ENCODE measurements around the gene APOBEC3F.
"Not testable (repeated sequence)": the region's sequence is repeated elsewhere in the genome, so short reads cannot be mapped to it uniquely, and the experiment has no call there.

DNA sequence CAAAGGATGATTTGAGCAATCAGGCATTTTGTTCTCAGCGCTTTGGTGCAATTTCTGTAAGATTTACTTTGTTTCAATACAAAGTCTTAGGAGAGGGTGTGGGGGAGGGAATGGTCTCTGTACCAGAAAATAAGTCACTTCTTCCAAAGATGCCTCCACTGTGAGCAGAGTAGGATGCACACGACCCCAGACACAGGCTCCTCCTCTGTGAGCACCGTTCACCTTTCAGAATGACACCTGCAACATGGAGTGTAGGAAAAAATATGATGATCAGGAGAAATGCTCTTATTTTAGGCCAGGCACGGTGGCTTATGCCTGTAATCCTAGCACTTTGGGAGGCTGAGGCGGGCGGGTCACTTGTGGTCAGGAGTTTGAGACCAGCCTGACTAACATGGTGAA is 25.9 kb upstream of the APOBEC3F start:
- TF ChIP-seq, protein P1, sequence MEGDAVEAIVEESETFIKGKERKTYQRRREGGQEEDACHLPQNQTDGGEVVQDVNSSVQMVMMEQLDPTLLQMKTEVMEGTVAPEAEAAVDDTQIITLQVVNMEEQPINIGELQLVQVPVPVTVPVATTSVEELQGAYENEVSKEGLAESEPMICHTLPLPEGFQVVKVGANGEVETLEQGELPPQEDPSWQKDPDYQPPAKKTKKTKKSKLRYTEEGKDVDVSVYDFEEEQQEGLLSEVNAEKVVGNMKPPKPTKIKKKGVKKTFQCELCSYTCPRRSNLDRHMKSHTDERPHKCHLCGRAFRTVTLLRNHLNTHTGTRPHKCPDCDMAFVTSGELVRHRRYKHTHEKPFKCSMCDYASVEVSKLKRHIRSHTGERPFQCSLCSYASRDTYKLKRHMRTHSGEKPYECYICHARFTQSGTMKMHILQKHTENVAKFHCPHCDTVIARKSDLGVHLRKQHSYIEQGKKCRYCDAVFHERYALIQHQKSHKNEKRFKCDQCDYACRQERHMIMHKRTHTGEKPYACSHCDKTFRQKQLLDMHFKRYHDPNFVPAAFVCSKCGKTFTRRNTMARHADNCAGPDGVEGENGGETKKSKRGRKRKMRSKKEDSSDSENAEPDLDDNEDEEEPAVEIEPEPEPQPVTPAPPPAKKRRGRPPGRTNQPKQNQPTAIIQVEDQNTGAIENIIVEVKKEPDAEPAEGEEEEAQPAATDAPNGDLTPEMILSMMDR (CRISPR knock-in tag; IDR thresholded peaks at IDR 0.05) = not testable (repeated sequence)
- TF ChIP-seq FOXP1 (IDR thresholded peaks at IDR 0.05); FOXP1 (CRISPR knock-in tag; IDR thresholded peaks at IDR 0.05); ATAD3A (CRISPR knock-in tag; IDR thresholded peaks at IDR 0.05); EZH2 (conservative IDR thresholded peaks at IDR 0.05; ENCODE audit: low read depth, low read length); KAT7 (CRISPR knock-in tag; IDR thresholded peaks at IDR 0.05; ENCODE audit: borderline replicate concordance); RFX3 (CRISPR knock-in tag; IDR thresholded peaks at IDR 0.05); ZZZ3 (CRISPR knock-in tag; IDR thresholded peaks at IDR 0.05; ENCODE audit: borderline replicate concordance); NCOA2 (CRISPR knock-in tag; IDR thresholded peaks at IDR 0.05): not testable (repeated sequence)
- TF ChIP-seq, protein P2, sequence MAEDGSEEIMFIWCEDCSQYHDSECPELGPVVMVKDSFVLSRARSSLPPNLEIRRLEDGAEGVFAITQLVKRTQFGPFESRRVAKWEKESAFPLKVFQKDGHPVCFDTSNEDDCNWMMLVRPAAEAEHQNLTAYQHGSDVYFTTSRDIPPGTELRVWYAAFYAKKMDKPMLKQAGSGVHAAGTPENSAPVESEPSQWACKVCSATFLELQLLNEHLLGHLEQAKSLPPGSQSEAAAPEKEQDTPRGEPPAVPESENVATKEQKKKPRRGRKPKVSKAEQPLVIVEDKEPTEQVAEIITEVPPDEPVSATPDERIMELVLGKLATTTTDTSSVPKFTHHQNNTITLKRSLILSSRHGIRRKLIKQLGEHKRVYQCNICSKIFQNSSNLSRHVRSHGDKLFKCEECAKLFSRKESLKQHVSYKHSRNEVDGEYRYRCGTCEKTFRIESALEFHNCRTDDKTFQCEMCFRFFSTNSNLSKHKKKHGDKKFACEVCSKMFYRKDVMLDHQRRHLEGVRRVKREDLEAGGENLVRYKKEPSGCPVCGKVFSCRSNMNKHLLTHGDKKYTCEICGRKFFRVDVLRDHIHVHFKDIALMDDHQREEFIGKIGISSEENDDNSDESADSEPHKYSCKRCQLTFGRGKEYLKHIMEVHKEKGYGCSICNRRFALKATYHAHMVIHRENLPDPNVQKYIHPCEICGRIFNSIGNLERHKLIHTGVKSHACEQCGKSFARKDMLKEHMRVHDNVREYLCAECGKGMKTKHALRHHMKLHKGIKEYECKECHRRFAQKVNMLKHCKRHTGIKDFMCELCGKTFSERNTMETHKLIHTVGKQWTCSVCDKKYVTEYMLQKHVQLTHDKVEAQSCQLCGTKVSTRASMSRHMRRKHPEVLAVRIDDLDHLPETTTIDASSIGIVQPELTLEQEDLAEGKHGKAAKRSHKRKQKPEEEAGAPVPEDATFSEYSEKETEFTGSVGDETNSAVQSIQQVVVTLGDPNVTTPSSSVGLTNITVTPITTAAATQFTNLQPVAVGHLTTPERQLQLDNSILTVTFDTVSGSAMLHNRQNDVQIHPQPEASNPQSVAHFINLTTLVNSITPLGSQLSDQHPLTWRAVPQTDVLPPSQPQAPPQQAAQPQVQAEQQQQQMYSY (CRISPR knock-in tag; IDR thresholded peaks at IDR 0.05) = not testable (repeated sequence)
- TF ChIP-seq, protein P3, sequence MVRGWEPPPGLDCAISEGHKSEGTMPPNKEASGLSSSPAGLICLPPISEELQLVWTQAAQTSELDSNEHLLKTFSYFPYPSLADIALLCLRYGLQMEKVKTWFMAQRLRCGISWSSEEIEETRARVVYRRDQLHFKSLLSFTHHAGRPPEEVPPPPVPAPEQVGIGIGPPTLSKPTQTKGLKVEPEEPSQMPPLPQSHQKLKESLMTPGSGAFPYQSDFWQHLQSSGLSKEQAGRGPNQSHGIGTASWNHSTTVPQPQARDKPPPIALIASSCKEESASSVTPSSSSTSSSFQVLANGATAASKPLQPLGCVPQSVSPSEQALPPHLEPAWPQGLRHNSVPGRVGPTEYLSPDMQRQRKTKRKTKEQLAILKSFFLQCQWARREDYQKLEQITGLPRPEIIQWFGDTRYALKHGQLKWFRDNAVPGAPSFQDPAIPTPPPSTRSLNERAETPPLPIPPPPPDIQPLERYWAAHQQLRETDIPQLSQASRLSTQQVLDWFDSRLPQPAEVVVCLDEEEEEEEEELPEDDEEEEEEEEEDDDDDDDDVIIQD (CRISPR knock-in tag; IDR thresholded peaks at IDR 0.05; ENCODE audit: low read depth) = not testable (repeated sequence)
- TF ChIP-seq, protein P4, sequence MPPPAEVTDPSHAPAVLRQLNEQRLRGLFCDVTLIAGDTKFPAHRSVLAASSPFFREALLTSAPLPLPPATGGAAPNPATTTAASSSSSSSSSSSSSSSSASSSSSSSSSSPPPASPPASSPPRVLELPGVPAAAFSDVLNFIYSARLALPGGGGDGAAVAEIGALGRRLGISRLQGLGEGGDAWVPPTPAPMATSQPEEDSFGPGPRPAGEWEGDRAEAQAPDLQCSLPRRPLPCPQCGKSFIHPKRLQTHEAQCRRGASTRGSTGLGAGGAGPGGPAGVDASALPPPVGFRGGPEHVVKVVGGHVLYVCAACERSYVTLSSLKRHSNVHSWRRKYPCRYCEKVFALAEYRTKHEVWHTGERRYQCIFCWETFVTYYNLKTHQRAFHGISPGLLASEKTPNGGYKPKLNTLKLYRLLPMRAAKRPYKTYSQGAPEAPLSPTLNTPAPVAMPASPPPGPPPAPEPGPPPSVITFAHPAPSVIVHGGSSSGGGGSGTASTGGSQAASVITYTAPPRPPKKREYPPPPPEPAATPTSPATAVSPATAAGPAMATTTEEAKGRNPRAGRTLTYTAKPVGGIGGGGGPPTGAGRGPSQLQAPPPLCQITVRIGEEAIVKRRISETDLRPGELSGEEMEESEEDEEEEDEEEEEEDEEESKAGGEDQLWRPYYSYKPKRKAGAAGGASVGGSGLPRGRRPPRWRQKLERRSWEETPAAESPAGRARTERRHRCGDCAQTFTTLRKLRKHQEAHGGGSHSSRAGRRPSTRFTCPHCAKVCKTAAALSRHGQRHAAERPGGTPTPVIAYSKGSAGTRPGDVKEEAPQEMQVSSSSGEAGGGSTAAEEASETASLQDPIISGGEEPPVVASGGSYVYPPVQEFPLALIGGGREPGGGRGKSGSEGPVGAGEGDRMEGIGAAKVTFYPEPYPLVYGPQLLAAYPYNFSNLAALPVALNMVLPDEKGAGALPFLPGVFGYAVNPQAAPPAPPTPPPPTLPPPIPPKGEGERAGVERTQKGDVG (CRISPR knock-in tag; IDR thresholded peaks at IDR 0.05; ENCODE audit: borderline replicate concordance) = not testable (repeated sequence)
